CD4-positive, alpha-beta memory T cell (primary cell): ENCODE results near the gene APOA4. TPM values are rescaled to one million over a fixed set of nuclear protein-coding genes. Genes with fewer than 3 reads are reported as not detected.
"Not testable (repeated sequence)": the region's sequence is repeated elsewhere in the genome, so short reads cannot be mapped to it uniquely, and the experiment has no call there.

Source experiments
- CTCF ChIA-PET: fragments of 350-600 bp; sonication (Branson Sonifier 250); formaldehyde crosslinking; loops from one replicate; lab custom pipeline; 2021; ENCODE audit warnings: inconsistent platforms; ENCODE audit not compliant: partially characterized antibody; lab: Charles Lee
- POLR2A ChIA-PET: fragments of 350-600 bp; sonication (Branson Sonifier 250); formaldehyde crosslinking; loops from one replicate; lab custom pipeline; 2021; ENCODE audit not compliant: partially characterized antibody; lab: Charles Lee
- DNase-seq, 5 donors: peaks; one replicate each; pipeline versions ENCODE4 v3.0.0 to v3.0.0-alpha.2; 2020 to 2022; ENCODE audit warnings: mixed read lengths in 1 of 5
- H3K27ac ChIP-seq: one replicate; pipeline ENCODE4 v1.7.0; 2013; ENCODE audit warnings: low read depth, low read length
- H3K27me3 ChIP-seq: 2 replicates; pipeline ENCODE4 v1.7.0; 2013; ENCODE audit warnings: mild to moderate bottlenecking, low read length, moderate library complexity; ENCODE audit not compliant: insufficient read depth
- H3K36me3 ChIP-seq: 2 replicates; pipeline ENCODE4 v1.7.0; 2013; ENCODE audit warnings: mild to moderate bottlenecking, low read length, moderate library complexity; ENCODE audit not compliant: insufficient read depth
- H3K4me1 ChIP-seq: 2 replicates; pipeline ENCODE4 v1.7.0; 2013; ENCODE audit warnings: mild to moderate bottlenecking, low read length, moderate library complexity; ENCODE audit not compliant: insufficient read depth
- H3K4me3 ChIP-seq, 2 donors: one replicate each; pipeline ENCODE4 v1.7.0; 2013; ENCODE audit warnings: low read length in 2 of 2, mild to moderate bottlenecking in 1 of 2
- H3K9me3 ChIP-seq, 2 donors: one replicate each; pipeline ENCODE4 v1.7.0; 2013; ENCODE audit warnings: low read length in 2 of 2, control low read depth in 1 of 2; ENCODE audit not compliant: control insufficient read depth in 1 of 2
- H3K27ac Mint-ChIP-seq, 7 donors: one replicate each; pipeline ENCODE4 v1.8.0; 2020 to 2021; ENCODE audit warnings: mixed read lengths in 7 of 7, mild to moderate bottlenecking in 6 of 7, inconsistent platforms in 3 of 7, moderate library complexity in 3 of 7
- H3K27me3 Mint-ChIP-seq, 2 donors: one replicate each; pipeline ENCODE4 v1.8.0; 2020 to 2021; ENCODE audit warnings: mixed read lengths in 2 of 2
- H3K36me3 Mint-ChIP-seq, 2 donors: one replicate each; pipeline ENCODE4 v1.8.0; 2020 to 2021; ENCODE audit warnings: mixed read lengths in 2 of 2, inconsistent platforms in 1 of 2, mild to moderate bottlenecking in 1 of 2
- H3K4me1 Mint-ChIP-seq, 4 donors: one replicate each; pipeline ENCODE4 v1.8.0; 2020 to 2021; ENCODE audit warnings: mixed read lengths in 4 of 4, mild to moderate bottlenecking in 1 of 4
- H3K4me3 Mint-ChIP-seq, 8 donors: one replicate each; pipeline ENCODE4 v1.8.0; 2020 to 2021; ENCODE audit warnings: mixed read lengths in 8 of 8, mild to moderate bottlenecking in 7 of 8, moderate library complexity in 6 of 8, inconsistent platforms in 3 of 8
- H3K9me3 Mint-ChIP-seq, 8 donors: one replicate each; pipeline ENCODE4 v1.8.0; 2020 to 2021; ENCODE audit warnings: mixed read lengths in 8 of 8, mild to moderate bottlenecking in 5 of 8, inconsistent platforms in 3 of 8, moderate library complexity in 1 of 8
- intact Hi-C: fragments of 100-400 bp; cut with micrococcal nuclease; formaldehyde crosslinking; loops from one replicate; pipeline ENCODE4 v1.15.1; 2023
- polyA plus RNA-seq, 2 donors: library from polyadenylated mRNA; unstranded; fragments of 300-500 nt; fragmentation: Illumina TruSeq; gene quantifications; one replicate each; pipeline ENCODE4 v1.2.3, GENCODE V29; 2021
- total RNA-seq, 2 experiments: library from RNA; stranded (reverse); gene quantifications; one replicate each; pipeline ENCODE4 v1.2.3, GENCODE V29; 2021

The APOA4 gene
- total and polyA plus RNA-seq, 4 experiments from 2014 or later, result not detected

DNA sequence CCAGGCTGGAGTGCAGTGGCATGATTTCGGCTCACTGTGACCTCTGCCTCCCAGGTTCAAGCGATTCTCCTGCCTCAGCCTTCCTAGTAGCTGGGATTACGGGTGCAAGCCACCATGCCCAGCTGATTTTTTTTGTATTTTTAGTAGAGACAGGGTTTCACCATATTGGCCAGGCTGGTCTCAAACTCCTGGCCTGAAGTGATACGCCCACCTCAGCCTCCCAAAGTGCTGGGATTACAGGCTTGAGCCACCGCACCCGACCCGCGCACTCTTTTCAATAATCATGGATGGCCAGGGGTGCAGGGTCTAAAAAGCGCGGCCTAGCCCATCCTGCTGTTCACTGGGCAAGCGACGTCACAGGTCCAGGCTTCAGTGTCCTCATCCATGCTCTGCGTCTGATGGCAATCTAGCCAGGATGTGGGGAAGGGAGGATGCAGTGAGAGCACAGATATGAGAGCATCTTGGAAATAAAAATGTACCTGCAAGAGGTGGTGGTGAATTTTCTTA, 11.5 kb upstream of the APOA4 start:
- Mint-ChIP-seq H3K4me3 (peak overlapping the region; percentile 4 to 79 (median 58)), H3K27ac (peak overlapping the region in 1 of 7 donors; percentile 85), H3K4me1 (peaks cover 2 to 16% (median 8%) of the 10 kb centered on the region in 4 donors)
- DNase-seq, H3K27me3 Mint-ChIP-seq, H3K36me3 Mint-ChIP-seq, H3K9me3 ChIP-seq, H3K9me3 Mint-ChIP-seq, H3K27me3 ChIP-seq, H3K4me3 ChIP-seq, H3K36me3 ChIP-seq, H3K27ac ChIP-seq, intact Hi-C loops: not testable (repeated sequence)
- peaks cover 15% of the 10 kb centered on the region for H3K4me1 ChIP-seq
- CTCF ChIA-PET, result interaction anchor here (0.7 to 10.0 kb wide), 8 partner anchors 12 to 272 kb away, joined by 3 to 189 read pairs (median 8); partner anchors contain the start of genes APOA4, APOA5 and ZPR1
- POLR2A ChIA-PET, result interaction anchor here (1.3 to 3.3 kb wide), 6 partner anchors 18 to 102 kb away, joined by 4 to 103 read pairs (median 15); partner anchors contain the start of genes APOA5 and ZPR1

DNA sequence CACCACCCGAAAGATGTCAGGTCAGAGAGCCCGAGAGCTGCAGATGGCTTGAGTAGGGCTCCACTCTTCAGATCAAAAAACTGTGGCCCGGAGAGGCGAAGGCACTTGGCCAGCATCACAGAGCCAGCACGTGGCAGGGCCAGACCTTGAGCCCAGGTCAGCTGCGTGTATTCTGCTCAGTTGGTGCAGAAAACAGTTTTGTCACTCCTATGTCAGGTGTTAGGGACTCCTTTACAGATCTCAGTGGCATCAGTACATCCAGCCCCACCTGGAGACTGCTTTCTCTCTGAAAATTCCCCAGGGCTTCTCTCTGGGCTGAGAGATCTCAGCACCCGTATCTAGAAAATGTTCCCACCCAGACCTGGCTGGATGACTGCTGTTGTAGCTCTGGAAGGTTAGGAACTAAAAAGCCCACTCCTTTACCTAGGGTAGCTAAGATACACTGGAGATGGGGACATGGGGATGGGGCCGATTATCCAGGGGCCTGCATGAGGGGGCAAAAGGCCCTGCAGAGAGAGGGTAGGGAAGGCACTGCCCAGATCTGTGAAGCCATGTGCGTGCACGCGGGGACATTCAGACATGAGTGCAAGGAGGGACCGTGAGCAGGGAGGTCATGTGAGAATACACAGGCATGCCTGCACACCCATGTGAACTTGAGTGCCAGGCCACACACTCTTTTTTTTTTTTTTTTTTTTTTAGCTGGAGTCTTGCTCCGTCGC, 10.9 kb upstream of the APOA4 start:
- Mint-ChIP-seq H3K27me3 (no peaks in the 10 kb centered on the region), H3K9me3 (no peaks in the 10 kb centered on the region), H3K4me3 (peak overlapping the region in 3 of 8 donors; percentile 17 to 68 (median 47)), H3K27ac (no peak overlapping the region), H3K4me1 (peaks cover 2 to 16% (median 7%) of the 10 kb centered on the region in 4 donors), H3K36me3 (no peaks in the 10 kb centered on the region)
- H3K27ac ChIP-seq, result no peak overlapping the region
- no peaks in the 10 kb centered on the region for H3K9me3 ChIP-seq
- DNase-seq, result no peak
- H3K4me3 ChIP-seq, result no peak overlapping the region
- H3K36me3 ChIP-seq, result no peaks in the 10 kb centered on the region
- no peaks in the 10 kb centered on the region for H3K27me3 ChIP-seq
- intact Hi-C loops, result no loop called here
- peaks cover 15% of the 10 kb centered on the region for H3K4me1 ChIP-seq
- POLR2A ChIA-PET, result interaction anchor here (1.9 kb wide), 1 partner anchor 47 kb away, joined by 7 read pairs; no protein-coding TSS in a partner anchor
- CTCF ChIA-PET, result interaction anchor here (0.7 to 10.0 kb wide), 6 partner anchors 11 to 272 kb away, joined by 3 to 189 read pairs (median 11); partner anchors contain the start of genes APOA4, APOA5 and ZPR1

DNA sequence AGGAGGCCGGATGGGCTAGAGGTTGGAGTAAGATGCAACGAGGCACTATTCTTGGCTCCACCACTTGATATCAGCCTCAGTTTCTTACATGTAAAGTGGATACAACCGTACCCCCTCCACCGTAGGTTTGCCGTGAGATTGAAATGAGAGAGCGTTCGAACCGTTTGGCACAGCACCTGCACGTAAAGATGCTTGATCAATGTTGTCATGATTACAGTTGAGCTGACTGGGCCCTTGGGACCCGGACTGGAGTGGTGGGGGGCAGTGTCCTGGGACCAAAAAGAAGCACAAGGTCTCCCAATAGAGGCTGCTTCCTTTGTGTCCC, 10.3 kb upstream of the APOA4 start:
- DNase-seq, result no peak
- POLR2A ChIA-PET, result interaction anchor here (1.9 kb wide), 1 partner anchor 47 kb away, joined by 7 read pairs; no protein-coding TSS in a partner anchor
- H3K36me3 Mint-ChIP-seq, result no peaks in the 10 kb centered on the region
- Histone ChIP-seq H3K4me3 (no peak overlapping the region), H3K27me3 (no peaks in the 10 kb centered on the region), H3K4me1 (peaks cover 15% of the 10 kb centered on the region), H3K9me3 (no peaks in the 10 kb centered on the region), H3K27ac (no peak overlapping the region), H3K36me3 (no peaks in the 10 kb centered on the region)
- H3K27ac Mint-ChIP-seq, result peak overlapping the region in 1 of 7 donors; percentile 15
- CTCF ChIA-PET, result interaction anchor here (1.3 to 10.0 kb wide), 2 partner anchors 11 to 42 kb away, joined by 3 to 189 read pairs; partner anchors contain the start of genes APOA4, APOA5 and ZPR1
- H3K27me3 Mint-ChIP-seq, result no peaks in the 10 kb centered on the region
- no peaks in the 10 kb centered on the region for H3K9me3 Mint-ChIP-seq
- intact Hi-C loops, result no loop called here
- H3K4me3 Mint-ChIP-seq, result peak overlapping the region in 1 of 8 donors; percentile 35
- peaks cover 2 to 16% (median 7%) of the 10 kb centered on the region in 4 donors for H3K4me1 Mint-ChIP-seq

DNA sequence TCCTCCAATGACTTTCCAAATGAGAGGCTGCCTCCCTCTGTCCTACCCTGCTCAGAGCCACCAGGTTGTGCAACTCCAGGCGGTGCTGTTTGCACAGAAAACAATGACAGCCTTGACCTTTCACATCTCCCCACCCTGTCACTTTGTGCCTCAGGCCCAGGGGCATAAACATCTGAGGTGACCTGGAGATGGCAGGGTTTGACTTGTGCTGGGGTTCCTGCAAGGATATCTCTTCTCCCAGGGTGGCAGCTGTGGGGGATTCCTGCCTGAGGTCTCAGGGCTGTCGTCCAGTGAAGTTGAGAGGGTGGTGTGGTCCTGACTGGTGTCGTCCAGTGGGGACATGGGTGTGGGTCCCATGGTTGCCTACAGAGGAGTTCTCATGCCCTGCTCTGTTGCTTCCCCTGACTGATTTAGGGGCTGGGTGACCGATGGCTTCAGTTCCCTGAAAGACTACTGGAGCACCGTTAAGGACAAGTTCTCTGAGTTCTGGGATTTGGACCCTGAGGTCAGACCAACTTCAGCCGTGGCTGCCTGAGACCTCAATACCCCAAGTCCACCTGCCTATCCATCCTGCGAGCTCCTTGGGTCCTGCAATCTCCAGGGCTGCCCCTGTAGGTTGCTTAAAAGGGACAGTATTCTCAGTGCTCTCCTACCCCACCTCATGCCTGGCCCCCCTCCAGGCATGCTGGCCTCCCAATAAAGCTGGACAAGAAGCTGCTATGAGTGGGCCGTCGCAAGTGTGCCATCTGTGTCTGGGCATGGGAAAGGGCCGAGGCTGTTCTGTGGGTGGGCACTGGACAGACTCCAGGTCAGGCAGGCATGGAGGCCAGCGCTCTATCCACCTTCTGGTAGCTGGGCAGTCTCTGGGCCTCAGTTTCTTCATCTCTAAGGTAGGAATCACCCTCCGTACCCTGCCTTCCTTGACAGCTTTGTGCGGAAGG, 9.5 kb upstream of the APOA4 start:
- CTCF ChIA-PET, result interaction anchor here (10.0 kb wide), 1 partner anchor 41 kb away, joined by 189 read pairs; the partner anchor contains the start of genes APOA5 and ZPR1
- intact Hi-C loops, result no loop called here
- POLR2A ChIA-PET, result interaction anchor here (1.9 kb wide), 1 partner anchor 46 kb away, joined by 7 read pairs; no protein-coding TSS in a partner anchor
- no peaks in the 10 kb centered on the region for H3K27me3 ChIP-seq
- H3K27me3 Mint-ChIP-seq, result no peaks in the 10 kb centered on the region
- H3K4me3 ChIP-seq, result no peak overlapping the region
- H3K27ac ChIP-seq, result no peak overlapping the region
- H3K36me3 ChIP-seq, result no peaks in the 10 kb centered on the region
- peak overlapping the region in 2 of 7 donors; percentile 23 to 56 for H3K27ac Mint-ChIP-seq
- no peaks in the 10 kb centered on the region for H3K9me3 ChIP-seq
- peaks cover 15% of the 10 kb centered on the region for H3K4me1 ChIP-seq
- no peak overlapping the region for H3K4me3 Mint-ChIP-seq
- H3K9me3 Mint-ChIP-seq, result no peaks in the 10 kb centered on the region
- peaks cover 2 to 16% (median 7%) of the 10 kb centered on the region in 4 donors for H3K4me1 Mint-ChIP-seq
- H3K36me3 Mint-ChIP-seq, result no peaks in the 10 kb centered on the region
- no peak for DNase-seq

DNA sequence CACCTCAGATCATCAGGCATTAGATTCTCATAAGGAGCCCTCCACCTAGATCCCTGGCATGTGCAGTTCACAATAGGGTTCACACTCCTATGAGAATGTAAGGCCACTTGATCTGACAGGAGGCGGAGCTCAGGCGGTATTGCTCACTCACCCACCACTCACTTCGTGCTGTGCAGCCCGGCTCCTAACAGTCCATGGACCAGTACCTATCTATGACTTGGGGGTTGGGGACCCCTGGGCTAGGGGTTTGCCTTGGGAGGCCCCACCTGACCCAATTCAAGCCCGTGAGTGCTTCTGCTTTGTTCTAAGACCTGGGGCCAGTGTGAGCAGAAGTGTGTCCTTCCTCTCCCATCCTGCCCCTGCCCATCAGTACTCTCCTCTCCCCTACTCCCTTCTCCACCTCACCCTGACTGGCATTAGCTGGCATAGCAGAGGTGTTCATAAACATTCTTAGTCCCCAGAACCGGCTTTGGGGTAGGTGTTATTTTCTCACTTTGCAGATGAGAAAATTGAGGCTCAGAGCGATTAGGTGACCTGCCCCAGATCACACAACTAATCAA, 8.8 kb upstream of the APOA4 start:
- CTCF ChIA-PET, result interaction anchor here (10.0 kb wide), 1 partner anchor 41 kb away, joined by 189 read pairs; the partner anchor contains the start of genes APOA5 and ZPR1
- no peak for DNase-seq
- POLR2A ChIA-PET, result no interaction called here

DNA sequence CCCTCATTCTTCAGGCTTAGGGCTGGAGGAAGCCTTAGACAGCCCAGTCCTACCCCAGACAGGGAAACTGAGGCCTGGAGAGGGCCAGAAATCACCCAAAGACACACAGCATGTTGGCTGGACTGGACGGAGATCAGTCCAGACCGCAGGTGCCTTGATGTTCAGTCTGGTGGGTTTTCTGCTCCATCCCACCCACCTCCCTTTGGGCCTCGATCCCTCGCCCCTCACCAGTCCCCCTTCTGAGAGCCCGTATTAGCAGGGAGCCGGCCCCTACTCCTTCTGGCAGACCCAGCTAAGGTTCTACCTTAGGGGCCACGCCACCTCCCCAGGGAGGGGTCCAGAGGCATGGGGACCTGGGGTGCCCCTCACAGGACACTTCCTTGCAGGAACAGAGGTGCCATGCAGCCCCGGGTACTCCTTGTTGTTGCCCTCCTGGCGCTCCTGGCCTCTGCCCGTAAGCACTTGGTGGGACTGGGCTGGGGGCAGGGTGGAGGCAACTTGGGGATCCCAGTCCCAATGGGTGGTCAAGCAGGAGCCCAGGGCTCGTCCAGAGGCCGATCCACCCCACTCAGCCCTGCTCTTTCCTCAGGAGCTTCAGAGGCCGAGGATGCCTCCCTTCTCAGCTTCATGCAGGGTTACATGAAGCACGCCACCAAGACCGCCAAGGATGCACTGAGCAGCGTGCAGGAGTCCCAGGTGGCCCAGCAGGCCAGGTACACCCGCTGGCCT, 7.2 kb upstream of the APOA4 start:
- CTCF ChIA-PET, result interaction anchor here (0.9 to 1.0 kb wide), 2 partner anchors 39 to 275 kb away, joined by 3 to 4 read pairs; partner anchors contain the start of gene APOA5
- intact Hi-C loops, result no loop called here
- POLR2A ChIA-PET, result interaction anchor here (0.5 kb wide), 1 partner anchor 15 kb away, joined by 3 read pairs; no protein-coding TSS in a partner anchor

More for the DNA sequence above, 8.8 kb upstream of the APOA4 start:
- Histone ChIP-seq H3K27me3 (no peaks in the 10 kb centered on the region), H3K4me3 (no peak overlapping the region), H3K4me1 (peaks cover 15% of the 10 kb centered on the region), H3K9me3 (no peaks in the 10 kb centered on the region), H3K36me3 (no peaks in the 10 kb centered on the region), H3K27ac (no peak overlapping the region)
- intact Hi-C loops, result no loop called here
- no peaks in the 10 kb centered on the region for H3K9me3 Mint-ChIP-seq
- H3K4me1 Mint-ChIP-seq, result peaks cover 2 to 16% (median 7%) of the 10 kb centered on the region in 4 donors
- no peaks in the 10 kb centered on the region for H3K36me3 Mint-ChIP-seq
- H3K27ac Mint-ChIP-seq, result no peak overlapping the region
- H3K27me3 Mint-ChIP-seq, result no peaks in the 10 kb centered on the region
- H3K4me3 Mint-ChIP-seq, result no peak overlapping the region

More for the DNA sequence above, 7.2 kb upstream of the APOA4 start:
- Mint-ChIP-seq H3K4me1 (peaks cover 0 to 6% (median under 1%) of the 10 kb centered on the region in 4 donors), H3K9me3 (no peaks in the 10 kb centered on the region), H3K27ac (no peak overlapping the region), H3K36me3 (no peaks in the 10 kb centered on the region), H3K4me3 (no peak overlapping the region), H3K27me3 (no peaks in the 10 kb centered on the region)
- Histone ChIP-seq H3K27me3 (no peaks in the 10 kb centered on the region), H3K4me3 (no peak overlapping the region), H3K9me3 (no peaks in the 10 kb centered on the region), H3K4me1 (peaks cover 5% of the 10 kb centered on the region), H3K27ac (no peak overlapping the region), H3K36me3 (no peaks in the 10 kb centered on the region)
- DNase-seq, result no peak
